ENCODE data around the gene TESMIN. TPM values are rescaled to one million over a fixed set of nuclear protein-coding genes. Genes with fewer than 3 reads are reported as not detected.

TESMIN gene
- polyA plus RNA-seq, 12 donors: 0.16 to 2.8 (median 0.58) TPM; not detected in 2

DNA sequence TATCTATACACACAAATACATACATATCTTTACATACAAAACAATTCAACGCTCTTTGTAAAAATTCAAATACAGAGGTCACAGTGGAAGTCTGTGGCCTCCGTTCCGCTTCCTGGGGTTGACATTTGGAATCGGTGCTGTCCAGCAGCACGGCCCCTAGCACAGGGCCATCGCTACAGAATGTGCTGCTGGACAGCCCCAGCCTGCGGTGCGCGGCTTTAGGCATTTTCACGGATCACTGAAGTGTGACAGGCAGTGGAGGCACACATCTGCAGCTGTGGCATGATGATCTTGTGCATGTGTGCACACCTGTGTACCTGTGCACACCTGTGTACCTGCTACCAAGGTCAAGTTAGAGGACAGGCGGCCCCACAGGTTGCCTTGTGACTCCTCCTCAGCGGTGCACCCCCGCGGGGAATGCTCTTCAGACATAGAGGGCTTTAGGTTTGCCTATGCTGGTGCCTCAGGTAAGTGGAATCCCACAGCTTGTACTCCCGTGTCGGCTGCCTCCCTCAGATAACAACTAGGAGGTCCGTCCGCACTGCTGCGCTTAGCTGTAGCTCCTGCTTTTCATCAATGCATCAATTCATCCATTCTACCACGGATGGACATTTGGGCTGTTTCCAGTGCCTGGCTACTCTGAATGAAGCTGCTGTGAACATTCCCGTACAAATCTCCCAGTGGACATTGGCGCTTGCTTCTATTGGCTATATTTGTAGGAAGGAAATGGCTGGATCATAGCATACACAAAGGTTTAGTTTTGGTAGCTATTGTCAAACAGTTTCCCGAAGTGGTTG lies 37.1 kb downstream of the TESMIN start:
- DNase-seq: no peak

DNA sequence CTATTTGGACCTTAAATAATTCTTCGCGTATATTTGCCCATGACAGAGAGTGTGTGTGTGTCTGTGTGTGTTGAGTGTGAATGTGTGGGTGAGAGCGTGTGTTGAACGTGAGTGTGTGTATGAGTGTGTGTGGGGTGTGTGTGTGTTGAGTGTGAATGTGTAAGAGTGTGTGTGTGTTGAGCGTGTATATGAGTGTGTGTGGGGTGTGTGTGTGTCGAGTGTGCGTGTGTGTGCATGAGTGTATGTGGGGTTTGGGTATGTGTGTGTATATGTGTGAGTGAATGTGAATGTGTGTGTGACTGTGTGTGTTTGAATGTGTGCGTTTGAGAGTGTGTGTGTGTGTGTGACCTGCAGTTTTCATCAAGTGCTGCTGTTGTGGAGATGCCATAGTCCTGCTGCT lies 40.2 kb downstream of the TESMIN start:
- no peak for DNase-seq

DNA sequence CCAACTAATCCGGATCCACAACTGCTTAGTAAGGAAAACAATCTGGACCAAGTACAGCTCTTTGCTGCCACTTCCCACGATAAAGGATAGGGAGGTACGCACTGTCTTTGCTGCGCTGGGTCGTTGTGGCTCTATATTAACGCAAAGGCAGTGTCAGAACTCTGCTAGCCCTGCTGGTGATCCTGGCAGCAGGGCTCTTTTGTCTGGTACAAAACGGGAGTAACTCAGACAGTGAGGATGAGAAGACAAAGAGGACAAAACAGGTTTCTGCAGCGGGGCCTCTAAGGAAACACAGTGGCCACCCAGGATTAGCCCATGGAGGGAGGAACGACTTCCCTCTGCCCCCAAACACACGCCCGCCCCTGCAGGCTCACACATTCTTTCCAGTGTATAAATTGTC lies 40.9 kb downstream of the TESMIN start:
- no peak for DNase-seq

DNA sequence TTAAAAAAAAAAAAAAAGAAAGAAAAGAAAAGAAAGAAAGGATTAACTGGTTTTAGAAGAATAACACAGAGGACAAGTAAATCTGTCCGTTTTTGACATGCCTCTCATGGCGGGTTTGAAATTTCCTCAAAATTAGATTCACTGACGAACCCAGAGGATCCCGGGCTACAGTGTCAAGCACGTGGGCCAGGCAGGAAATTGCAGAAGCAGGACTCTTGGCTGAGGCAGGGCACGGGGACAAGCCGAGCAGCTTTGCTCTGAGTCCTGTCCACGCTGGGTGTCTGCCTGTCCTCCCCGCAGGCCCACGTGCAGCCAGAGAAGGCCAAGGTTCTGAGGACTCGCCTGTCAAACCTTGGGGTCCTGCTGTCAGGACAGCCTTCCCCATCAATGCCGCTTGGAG lies 42.3 kb downstream of the TESMIN start:
- DNase-seq: no peak

DNA sequence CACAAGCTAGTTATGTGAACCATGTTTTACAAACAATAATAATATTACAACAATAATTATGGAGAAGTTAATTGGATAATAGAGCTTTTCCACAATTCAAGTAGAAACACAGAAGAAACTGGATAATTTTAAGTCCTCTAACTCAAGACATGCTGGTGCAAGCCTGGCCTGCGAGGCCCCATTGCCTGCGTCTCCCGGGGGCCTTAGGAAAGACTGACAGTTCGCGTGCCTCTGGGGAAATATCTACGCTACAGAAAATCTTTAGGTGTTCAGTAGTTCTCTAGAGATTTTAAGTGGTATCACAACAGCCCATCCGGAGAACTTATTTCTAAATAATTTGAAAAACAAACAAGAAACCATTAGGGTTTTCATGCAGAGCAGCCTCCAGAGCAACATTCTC lies 43.8 kb downstream of the TESMIN start:
- no peak for DNase-seq

DNA sequence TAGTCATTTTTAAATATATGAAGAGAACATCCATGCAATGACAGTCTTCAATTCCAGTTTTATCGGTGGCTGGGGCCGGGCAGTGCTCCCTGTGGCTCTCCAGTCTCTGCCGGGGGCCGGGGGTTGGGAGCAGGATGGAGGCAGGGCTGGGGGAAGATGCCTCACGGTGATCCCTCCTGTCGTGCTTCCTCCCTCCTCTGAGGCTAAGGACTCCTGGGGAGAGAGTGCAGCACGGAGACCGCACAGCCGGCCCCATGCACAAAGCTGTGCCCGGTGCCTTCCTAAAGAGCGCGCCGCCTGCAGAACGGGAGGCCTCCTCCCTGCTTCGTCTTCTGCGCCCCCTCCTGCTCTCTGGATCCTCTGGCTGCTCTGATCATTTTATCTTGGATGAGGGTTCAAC lies 46.4 kb downstream of the TESMIN start:
- no peak for DNase-seq

DNA sequence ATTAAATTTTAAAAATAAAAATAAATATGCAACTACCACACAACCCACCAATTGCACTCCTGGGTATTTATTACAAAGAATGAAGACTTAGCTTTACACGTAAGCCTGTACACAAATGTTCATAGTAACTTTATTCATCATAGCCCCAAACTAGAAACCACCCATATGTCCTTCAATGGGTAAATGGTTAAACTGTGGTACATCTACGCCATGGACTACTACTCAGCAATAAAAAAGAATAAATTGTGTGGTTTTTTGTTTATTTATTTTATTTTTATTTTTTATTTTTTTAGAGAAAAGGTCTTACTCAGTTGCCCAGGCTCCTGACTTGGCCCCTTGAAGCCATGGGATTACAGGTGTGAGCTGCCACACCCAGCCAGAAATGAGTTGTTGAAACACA lies 52.3 kb downstream of the TESMIN start:
- no peak for DNase-seq

DNA sequence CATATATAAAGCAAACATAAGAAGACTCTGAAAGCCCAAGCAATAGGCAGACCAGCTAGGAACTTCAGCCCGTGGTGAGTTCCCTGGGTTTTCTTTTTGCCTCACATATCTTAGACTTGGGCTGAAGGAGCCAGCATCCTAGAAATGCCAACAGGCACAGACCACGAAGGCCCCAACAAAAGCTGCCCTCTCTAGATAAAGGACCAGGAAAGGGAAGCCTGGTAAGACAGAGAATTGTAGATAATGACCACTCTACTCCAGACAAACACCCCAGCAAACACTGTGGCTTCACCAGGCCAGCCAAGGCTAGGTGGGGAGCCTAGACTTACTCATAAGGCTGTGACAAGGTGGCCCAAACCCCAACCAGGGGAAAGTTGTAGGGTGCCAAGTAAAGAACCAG lies 55.8 kb downstream of the TESMIN start:
- DNase-seq: no peak

DNA sequence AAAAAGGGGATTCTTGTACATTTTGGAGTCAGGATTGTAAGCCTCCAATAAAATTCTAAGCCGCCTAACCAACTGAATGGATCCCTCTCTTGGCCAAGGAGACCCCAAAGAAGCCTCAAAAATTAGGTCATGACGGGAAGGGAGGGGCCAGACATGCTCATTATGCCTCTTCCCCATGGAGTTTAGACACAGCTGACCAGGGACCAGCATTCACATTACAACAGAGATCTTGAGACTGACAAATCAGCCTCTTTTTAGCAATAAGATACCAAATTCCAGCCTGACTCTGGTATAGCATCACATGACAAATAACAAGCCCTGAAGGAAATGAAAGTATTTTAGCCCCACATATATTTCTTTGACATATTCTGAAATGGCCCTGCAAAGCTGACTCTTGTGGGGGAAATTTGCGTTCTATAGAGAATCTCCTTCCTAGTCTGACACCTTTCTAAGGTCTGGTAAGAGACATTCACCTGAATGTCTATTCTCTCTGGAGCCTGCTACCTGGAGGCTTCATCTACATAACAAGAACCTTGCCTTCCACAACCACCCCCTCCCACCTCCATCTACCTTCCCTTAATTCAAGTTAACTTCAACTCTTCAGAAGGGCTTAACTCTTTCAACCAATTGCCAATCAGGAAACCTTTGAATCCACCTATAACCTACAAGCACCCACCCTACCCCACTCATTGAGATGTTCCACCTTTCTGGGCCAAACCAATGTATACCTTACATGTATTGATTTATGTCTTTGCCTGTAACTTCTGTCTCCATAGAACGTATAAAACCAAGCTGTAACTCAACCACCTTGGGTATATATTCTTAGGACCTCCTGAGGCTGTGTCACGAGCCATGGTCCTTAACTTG lies 56.7 kb downstream of the TESMIN start:
- DNase-seq: no peak

DNA sequence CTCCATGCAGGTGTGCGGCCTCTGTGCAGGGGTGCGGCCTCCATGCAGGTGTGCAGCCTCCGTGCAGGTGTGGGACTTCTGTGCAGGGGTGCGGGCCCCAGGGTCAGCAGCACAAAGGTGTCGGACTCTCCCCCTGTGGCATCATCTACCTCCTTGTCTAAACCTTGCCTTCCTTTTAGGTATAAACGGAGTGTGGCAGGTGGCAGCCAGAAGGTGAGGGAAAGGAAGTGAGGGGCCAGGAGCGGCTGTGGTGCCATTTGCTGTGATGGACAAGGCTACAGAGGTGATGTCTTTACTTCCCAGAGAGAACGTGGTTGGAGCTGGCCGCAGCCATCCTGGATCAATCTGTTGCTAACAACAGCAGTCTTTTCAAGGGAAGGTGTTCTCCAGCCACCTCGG lies 57.8 kb downstream of the TESMIN start:
- DNase-seq: no peak

DNA sequence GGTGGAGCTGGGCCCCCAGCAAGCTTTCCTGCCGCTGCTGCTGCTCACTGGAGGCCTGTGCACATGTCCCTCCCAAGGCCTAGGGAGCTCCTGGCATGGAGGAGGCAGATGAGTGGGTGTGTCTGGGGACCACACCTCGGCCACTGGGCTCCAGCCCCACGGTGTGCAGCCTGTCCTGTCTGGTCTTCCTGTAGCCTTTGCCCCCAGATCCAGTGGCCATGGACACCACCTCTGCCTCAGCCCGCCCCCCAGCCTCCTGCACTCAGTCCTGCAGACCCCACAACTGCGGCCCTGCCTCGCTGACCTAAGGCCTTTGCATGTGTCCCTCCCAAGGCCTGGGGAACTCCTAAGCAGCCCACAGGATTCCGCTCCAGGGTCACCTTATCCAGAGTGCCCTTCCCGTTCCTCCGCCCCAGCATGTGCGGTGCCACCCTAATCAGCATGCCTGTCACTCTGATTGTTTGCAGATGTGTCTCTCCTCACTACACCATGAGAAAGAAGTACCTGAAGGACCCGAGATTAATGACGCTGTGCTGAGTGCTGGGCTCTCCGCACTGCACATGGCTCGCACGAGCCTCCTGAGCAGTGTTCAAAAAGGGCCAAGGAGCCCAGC lies 58.3 kb downstream of the TESMIN start:
- DNase-seq: no peak

DNA sequence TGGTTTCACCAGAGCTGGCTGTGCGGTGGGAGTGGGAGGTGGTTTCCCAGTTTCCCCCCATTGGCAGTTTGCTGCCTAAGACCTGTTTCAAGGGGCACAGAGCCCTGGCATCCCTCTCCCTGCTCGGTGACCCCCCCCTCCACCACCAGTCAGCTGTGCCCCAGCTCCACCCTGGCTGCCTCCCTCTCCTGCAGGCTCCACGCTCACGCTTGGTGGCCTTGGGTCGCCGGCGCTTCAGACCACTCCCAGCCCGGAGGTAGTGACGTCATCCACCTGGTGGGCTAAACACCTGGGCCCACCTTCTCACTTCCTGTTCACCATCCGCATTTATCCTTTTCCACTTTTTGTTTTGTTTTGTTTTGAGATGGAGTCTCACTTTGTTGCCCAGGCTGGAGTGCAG lies 59.2 kb downstream of the TESMIN start:
- no peak for DNase-seq

DNA sequence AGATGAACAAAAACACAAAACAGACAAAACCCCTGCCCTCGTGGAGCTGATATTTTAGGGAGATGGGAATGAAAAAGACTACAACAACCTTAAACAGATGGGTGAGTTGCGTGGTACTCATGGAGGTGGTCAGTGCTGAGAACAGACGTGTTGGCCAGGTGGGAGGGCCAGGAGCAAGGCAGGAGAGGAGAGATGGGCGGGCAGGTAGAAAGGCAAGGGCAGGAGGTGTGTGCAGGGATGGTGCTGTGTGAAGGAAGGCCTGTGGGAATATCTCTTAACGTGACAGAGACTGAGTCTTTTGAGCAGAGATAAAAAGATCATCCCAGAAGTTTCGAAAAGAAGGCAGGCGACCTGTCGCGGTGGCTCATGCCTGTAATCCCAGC lies 59.9 kb downstream of the TESMIN start:
- DNase-seq: no peak

DNA sequence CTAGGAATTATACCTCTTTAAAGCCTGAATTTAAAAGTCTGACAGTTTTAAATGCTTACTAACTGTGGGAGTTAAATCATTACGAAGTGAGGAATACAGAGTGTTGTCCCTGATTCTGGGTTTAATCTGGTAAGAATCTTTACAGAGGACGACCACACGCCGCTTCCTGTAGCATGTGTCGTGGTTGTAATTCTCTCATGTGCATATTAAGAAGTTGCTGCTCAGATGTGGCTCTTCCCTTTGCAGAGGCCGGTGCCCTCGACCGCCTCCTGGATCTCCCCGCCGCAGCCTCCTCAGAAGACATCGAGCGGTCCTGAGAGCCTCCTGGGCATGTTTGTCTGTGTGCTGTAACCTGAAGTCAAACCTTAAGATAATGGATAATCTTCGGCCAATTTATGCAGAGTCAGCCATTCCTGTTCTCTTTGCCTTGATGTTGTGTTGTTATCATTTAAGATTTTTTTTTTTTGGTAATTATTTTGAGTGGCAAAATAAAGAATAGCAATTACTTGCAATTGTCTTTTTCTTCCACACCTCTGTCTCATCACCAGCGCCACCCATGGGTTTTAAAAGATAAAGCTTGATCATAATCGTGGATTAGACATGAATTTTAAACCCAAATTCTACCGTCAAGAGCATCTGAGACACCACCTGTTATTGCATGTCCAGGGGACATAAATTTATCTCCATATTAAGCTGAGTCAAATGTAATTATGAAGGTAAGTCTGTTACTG lies 60.5 kb downstream of the TESMIN start:
- no peak for DNase-seq

DNA sequence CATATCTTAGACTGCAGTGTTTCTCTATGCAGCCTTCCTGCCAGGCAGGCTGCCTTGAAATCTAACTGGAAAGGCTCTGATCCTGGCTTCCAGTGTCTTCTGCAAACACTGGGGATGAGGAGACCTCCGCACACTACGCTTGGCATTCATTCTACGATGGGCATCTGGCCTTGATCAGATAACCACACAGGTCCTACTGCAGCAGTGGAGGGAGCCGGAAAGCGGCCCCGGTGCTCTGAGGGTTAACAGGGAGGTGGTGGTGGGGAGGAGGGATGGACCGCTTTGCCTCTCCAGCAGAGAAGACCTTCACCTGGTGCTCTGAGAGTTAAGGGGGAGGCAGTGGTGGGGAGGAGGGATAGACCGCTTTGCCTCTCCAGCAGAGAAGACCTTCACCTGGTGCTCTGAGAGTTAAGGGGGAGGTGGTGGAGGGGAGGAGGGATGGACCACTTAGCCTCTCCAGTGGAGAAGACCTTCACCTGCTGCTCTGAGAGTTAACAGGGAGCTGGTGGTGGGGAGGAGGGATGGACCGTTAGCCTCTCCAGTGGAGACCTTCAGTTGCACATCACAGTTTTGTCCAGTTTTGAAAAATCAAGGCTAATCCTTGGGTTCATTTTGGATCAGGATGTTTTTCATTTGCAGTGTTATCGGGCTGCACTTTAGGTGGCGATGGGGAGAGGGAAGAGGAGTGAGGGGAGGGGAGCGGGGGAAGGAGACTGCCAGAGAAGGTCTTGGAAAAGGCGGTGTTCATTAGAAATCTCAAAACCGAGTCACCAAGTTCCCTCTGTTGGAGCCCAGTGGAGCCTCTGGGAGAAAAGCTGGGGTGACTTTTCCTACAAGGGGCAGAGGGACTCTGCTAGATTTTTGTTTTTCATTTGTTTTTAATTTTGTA lies 61.3 kb downstream of the TESMIN start:
- no peak for DNase-seq

DNA sequence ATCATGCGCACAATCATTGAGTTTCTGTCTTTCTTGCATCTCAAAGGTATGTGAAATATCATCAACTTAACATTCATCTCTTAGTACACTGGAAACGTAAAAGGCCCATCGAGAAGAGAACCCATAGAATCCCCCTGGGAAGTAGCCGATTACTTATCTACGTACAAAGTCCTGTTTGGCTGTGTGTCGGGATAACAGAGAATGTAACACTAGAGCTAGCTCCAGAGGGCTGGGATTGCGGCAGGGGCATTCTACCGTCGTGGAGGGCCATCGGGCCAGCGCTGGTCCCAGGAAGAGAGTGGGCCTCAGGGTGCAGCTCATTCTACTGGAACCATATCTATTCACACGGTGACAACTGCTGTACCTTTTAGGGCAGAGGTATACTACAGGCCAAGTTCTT lies 62.4 kb downstream of the TESMIN start:
- DNase-seq: no peak

DNA sequence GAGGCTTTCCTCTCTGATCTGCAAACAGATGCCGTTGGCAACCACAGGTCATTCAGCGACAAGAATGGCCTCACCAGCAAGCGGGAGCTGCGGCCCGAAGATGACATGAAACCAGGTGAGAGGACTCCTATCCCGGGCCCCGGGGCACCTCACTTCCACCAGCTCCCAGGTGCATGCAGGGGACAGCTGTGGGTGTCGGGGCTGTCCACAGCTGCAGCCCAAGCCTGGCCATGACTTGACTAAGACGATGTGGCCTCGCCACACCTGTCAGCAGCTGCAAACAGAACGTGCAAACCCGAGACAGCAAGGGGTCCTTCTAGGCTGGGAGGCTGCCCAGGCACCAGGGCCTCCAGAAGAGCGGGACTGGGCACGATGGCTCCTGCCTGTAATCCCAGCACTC lies 63.3 kb downstream of the TESMIN start:
- DNase-seq: no peak

DNA sequence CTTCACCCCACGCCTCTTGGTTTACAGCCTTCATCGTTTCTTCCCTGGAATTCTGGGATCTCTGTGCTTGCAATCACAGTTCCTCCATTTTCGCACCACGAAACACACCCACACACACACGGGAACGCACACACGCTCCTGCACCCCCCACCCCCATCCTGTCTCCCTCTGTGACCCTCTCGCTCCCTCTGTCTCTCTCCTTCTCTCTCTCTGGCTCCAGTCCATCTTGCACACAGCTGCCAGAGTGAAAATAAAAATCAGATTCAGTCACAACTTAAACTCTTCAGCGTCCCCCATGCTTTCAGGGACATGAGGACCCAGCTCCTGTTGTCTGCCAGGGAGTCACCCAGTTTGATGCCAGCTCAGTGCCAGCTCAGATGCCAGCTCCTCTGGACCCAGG lies 64.0 kb downstream of the TESMIN start:
- DNase-seq: peak; percentile 16

DNA sequence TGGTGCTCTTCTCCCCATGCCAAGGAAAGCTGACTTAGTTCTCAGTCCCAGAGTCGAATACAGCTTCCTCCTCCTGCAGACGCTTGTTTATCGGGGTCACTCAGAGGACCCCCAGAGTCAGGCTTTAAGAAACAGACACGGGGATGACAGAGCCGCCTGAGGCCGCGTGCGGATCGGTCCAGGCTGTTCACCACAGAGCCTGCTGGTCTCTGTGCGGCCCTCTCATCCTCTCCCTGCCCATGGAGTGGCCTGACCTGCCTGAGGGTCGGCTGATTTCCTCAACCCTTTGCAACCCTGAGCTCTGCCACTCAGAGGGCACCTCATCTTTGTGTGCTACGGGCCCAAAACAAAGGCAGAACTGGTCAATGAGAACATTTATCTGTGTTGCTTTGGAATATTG lies 64.8 kb downstream of the TESMIN start:
- DNase-seq: no peak

DNA sequence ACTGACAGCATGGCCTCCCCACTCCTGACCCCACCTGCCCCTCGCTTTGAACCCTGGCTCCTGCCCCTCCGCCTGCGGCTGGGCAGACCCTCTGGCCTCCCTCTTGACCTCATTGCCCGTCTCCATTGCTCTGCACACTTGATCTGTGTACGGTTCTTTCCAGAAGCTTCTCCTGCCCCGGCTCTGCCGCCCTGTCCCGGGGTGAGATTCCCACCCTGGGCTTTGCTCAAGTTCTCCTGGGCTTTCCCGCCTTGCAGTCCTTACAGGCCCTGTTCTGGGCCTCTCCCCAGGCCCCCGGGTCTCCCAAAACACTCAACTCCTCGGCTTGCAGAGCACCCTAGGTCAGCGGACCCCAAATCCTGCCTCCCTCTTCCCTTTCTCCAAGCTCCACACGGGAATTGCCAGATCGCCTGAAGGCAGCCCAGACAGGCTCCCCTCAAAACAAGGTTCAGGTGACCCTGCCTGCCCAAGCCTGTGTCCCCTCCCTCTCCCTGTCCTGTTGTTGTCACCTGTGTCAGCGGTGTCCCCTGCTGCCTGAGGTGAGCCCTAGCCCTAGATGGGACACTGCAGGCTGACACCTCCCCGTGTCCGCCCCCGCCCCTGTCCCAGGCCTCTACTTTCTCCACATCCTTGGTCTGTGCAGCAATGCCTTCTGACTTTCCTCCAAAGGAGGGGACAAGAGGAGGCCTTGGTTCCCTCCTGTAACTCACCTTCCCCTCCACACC lies 65.5 kb downstream of the TESMIN start:
- no peak for DNase-seq
